ENCODE data around the gene MICALL1.
"Not testable (repeated sequence)": the region's sequence is repeated elsewhere in the genome, so short reads cannot be mapped to it uniquely, and the experiment has no call there.

Gene MICALL1

GRCh38 chr22:37930952-37931440, 24.9 kb downstream of the MICALL1 start:
- no peak for DNase-seq

GRCh38 chr22:37931893-37932389, 25.8 kb downstream of the MICALL1 start:
- no peak for DNase-seq

- no peak for DNase-seq
Observed at GRCh38 chr22:37932401-37932800, 26.3 kb downstream of the MICALL1 start.

- DNase-seq, result no peak
Observed at GRCh38 chr22:37932821-37933578, 26.9 kb downstream of the MICALL1 start.

GRCh38 chr22:37933711-37934376, 27.7 kb downstream of the MICALL1 start:
- DNase-seq, result peak; percentile 88

- DNase-seq, result no peak
Observed at GRCh38 chr22:37940698-37941376, 34.7 kb downstream of the MICALL1 start.

- no peak for DNase-seq
Observed at GRCh38 chr22:37942133-37942532, 36.0 kb downstream of the MICALL1 start.

GRCh38 chr22:37943136-37943824, 37.2 kb downstream of the MICALL1 start:
- DNase-seq, result no peak

- no peak for DNase-seq
Observed at GRCh38 chr22:37943825-37944198, 37.7 kb downstream of the MICALL1 start.

GRCh38 chr22:37944423-37944822, 38.3 kb downstream of the MICALL1 start:
- DNase-seq, result not testable (repeated sequence)

GRCh38 chr22:37947142-37947795, 41.2 kb downstream of the MICALL1 start:
- DNase-seq, result not testable (repeated sequence)

GRCh38 chr22:37951305-37951704, 45.2 kb downstream of the MICALL1 start:
- no peak for DNase-seq

- DNase-seq, result not testable (repeated sequence)
Observed at GRCh38 chr22:37952629-37953028, 46.5 kb downstream of the MICALL1 start.

GRCh38 chr22:37953062-37953436, 47.0 kb downstream of the MICALL1 start:
- no peak for DNase-seq

- peak; percentile 95 for DNase-seq
Observed at GRCh38 chr22:37953437-37954179, 47.5 kb downstream of the MICALL1 start, which contains the start of the genes C22orf23 and POLR2F. Gene C22orf23 (minus strand): TSS chr22:37953601. CDS start chr22:37953149, 452 bp downstream. Gene POLR2F (plus strand): TSS chr22:37953699. CDS start chr22:37953788, 89 bp downstream.

- DNase-seq, result no peak
Observed at GRCh38 chr22:37954686-37955085, 48.6 kb downstream of the MICALL1 start.

- not testable (repeated sequence) for DNase-seq
Observed at GRCh38 chr22:37955825-37956397, 49.8 kb downstream of the MICALL1 start.

GRCh38 chr22:37957232-37957631, 51.1 kb downstream of the MICALL1 start:
- DNase-seq, result no peak

- no peak for DNase-seq
Observed at GRCh38 chr22:37959231-37959825, 53.2 kb downstream of the MICALL1 start.

- DNase-seq, result no peak
Observed at GRCh38 chr22:37961062-37961461, 55.0 kb downstream of the MICALL1 start.

All from stimulated activated CD4-positive, alpha-beta T cell treated with anti-CD3 and anti-CD28 coated beads, Interleukin-1b, Interleukin-23, amount 100 ng/mL, for 48 hours (primary cell).